K562 (cell line): ENCODE results near the gene SLC40A1. TPM values are rescaled to one million over a fixed set of nuclear protein-coding genes. Genes with fewer than 3 reads are reported as not detected.

ENCODE experiments used
- ATAC-seq: fragments of 200-7000 bp; cut with Tn5 transposase; 3 replicates; pipeline ENCODE4 v1.9.1; 2020; ENCODE audit warnings: moderate library complexity
- BruUV-seq: library from RNA; stranded (reverse); fragments of 400-500 nt; replicated peaks from 2 replicates; lab custom pipeline; 2021; lab: Mats Ljungman, UMichigan
- CTCF ChIA-PET: fragments of 300-600 bp; formaldehyde crosslinking; extraction: SDS; loops from one replicate; lab custom pipeline; 2021; ENCODE audit warnings: low intra/inter-chr PET ratio; lab: Yijun Ruan, JAX
- POLR2A ChIA-PET: fragments of 300-600, 350-650 bp; sonication (Branson Sonifier 250); formaldehyde crosslinking; extraction: SDS; loops from one replicate; lab custom pipeline; 2021; ENCODE audit warnings: antibody characterized with exemption, inconsistent platforms; lab: Yijun Ruan, JAX
- DNase-seq, 4 experiments: peaks; one replicate each; pipeline versions ENCODE4 v3.0.0 to v3.0.0-alpha.2; 2011 to 2018; ENCODE audit warnings: low spot score in 3 of 4, mixed read lengths in 3 of 4; ENCODE audit errors: extremely low read depth in 1 of 4
- FAIRE-seq: peaks from 2 replicates; lab custom pipeline; 2011; peaks lifted over from hg19 to GRCh38; lab: Jason Lieb, UNC
- H2AFZ ChIP-seq: 2 replicates; pipeline ENCODE4 v1.6.0; 2011; ENCODE audit warnings: low read depth, low read length, control low read depth, inconsistent platforms
- H3K27ac ChIP-seq: fragments of 200-600 bp; 3 replicates; pipeline ENCODE4 v1.8.0; 2011; ENCODE audit warnings: low read depth, mild to moderate bottlenecking, control low read depth, inconsistent platforms, low read length, moderate library complexity, mixed read lengths; ENCODE audit errors: extremely low read depth
- H3K27me3 ChIP-seq, 2 experiments: fragments of 300-600 bp in 1 of 2; 2 replicates in 1 of 2; 3 replicates in 1 of 2; pipeline versions ENCODE4 v1.6.0 to v1.8.0; 2011; ENCODE audit warnings: inconsistent platforms in 2 of 2, low read length in 2 of 2, mild to moderate bottlenecking in 1 of 2, mixed read lengths in 1 of 2, moderate library complexity in 1 of 2; ENCODE audit not compliant: control insufficient read depth in 2 of 2, insufficient read depth in 2 of 2
- H3K36me3 ChIP-seq: fragments of 300-600 bp; 3 replicates; pipeline ENCODE4 v1.8.0; 2011; ENCODE audit warnings: mild to moderate bottlenecking, low read length, inconsistent platforms; ENCODE audit not compliant: control insufficient read depth, insufficient read depth
- H3K4me1 ChIP-seq, 2 experiments: fragments of 200-600 bp in 1 of 2; replicated peaks in 1 of 2; 2 replicates in 1 of 2; 3 replicates in 1 of 2; pipeline versions ENCODE4 v1.5.1 to v1.8.0; 2011; ENCODE audit warnings: inconsistent platforms in 2 of 2, low read length in 2 of 2, mild to moderate bottlenecking in 1 of 2, mixed read lengths in 1 of 2, moderate library complexity in 1 of 2; ENCODE audit not compliant: control insufficient read depth in 2 of 2, insufficient read depth in 2 of 2
- H3K4me2 ChIP-seq: 2 replicates; pipeline ENCODE4 v1.6.1; 2011; ENCODE audit warnings: low read length, control low read depth, inconsistent platforms, mixed read lengths; ENCODE audit not compliant: insufficient read depth
- H3K4me3 ChIP-seq: fragments of 200-600 bp; sonication (generic), shearing (Covaris generic); 2 replicates; pipeline ENCODE4 v1.5.1; 2016; ENCODE audit warnings: control low read depth, inconsistent platforms
- H3K79me2 ChIP-seq: fragments of 200-600 bp; 3 replicates; pipeline ENCODE4 v1.8.0; 2011; ENCODE audit warnings: low read length, inconsistent platforms; ENCODE audit not compliant: control insufficient read depth, insufficient read depth
- H3K9ac ChIP-seq, 2 experiments: 2 replicates each; pipeline versions ENCODE4 v1.6.0 to v1.6.1; 2011; ENCODE audit warnings: low read depth in 2 of 2, low read length in 2 of 2, control low read depth in 1 of 2, inconsistent platforms in 1 of 2, mild to moderate bottlenecking in 1 of 2, mixed read lengths in 1 of 2; ENCODE audit not compliant: insufficient read depth in 1 of 2
- H3K9me1 ChIP-seq: one replicate; pipeline ENCODE4 v1.6.0; 2011; ENCODE audit warnings: inconsistent platforms, mild to moderate bottlenecking, low read length, moderate library complexity; ENCODE audit not compliant: control insufficient read depth, insufficient read depth
- H3K9me3 ChIP-seq: replicated peaks from 2 replicates; pipeline ENCODE4 v1.5.1; 2011; ENCODE audit warnings: low read depth, low read length, inconsistent platforms; ENCODE audit not compliant: control insufficient read depth, insufficient read depth
- H4K20me1 ChIP-seq: replicated peaks from 2 replicates; pipeline ENCODE4 v1.6.1; 2011; ENCODE audit warnings: low read length, inconsistent platforms, mixed read lengths; ENCODE audit not compliant: control insufficient read depth, insufficient read depth
- CCNT2 ChIP-seq: IDR thresholded peaks from 2 replicates; pipeline ENCODE4 v1.6.1; 2011; ENCODE audit warnings: borderline replicate concordance, low read depth, mild to moderate bottlenecking, moderate library complexity, mixed read lengths, low read length; ENCODE audit not compliant: insufficient read length; ENCODE audit errors: extremely low read depth
- FOXK2 ChIP-seq, 2 experiments: fragments of 450-650 bp; IDR thresholded peaks in 1 of 2; conservative IDR thresholded peaks in 1 of 2; 2 replicates each; pipeline ENCODE4 v1.6.1; 2016; ENCODE audit warnings: low read depth in 2 of 2, mild to moderate bottlenecking in 1 of 2
- PRDM10 ChIP-seq: fragments of 450-650 bp; IDR thresholded peaks from 2 replicates; pipeline ENCODE4 v1.6.1; 2018; ENCODE audit not compliant: partially characterized antibody
- PTRF ChIP-seq: fragments of 450-650 bp; IDR thresholded peaks from 2 replicates; pipeline ENCODE4 v1.6.1; 2016; ENCODE audit warnings: mild to moderate bottlenecking, missing genetic modification characterization, missing compliant biosample characterization
- ZNF316 ChIP-seq: fragments of 450-650 bp; IDR thresholded peaks from 2 replicates; pipeline ENCODE4 v1.6.1; 2016
- in situ Hi-C: fragments of 300-500 bp; cut with MboI; formaldehyde crosslinking; loops from 4 replicates; pipeline ENCODE4 v1.15.0; 2018; ENCODE audit warnings: inconsistent platforms, mixed read lengths
- intact Hi-C: fragments of 100-400 bp; cut with micrococcal nuclease; formaldehyde crosslinking; loops from 2 replicates; pipeline ENCODE4 v1.14.2; 2022
- polyA plus RNA-seq, 8 experiments: library from polyadenylated mRNA; depleted of rRNA in 4 of 8; stranded (reverse) in 5 of 8; unstranded in 3 of 8; fragments of >200 nt; fragmentation: Nextera tagmentation in 2 of 8; fragmentation: Illumina TruSeq in 1 of 8; extraction: Ambion mirVana in 2 of 8; extraction: Trizol in 1 of 8; gene quantifications; 2 replicates each; pipeline versions ENCODE4 v1.2.1 to v1.2.3, GENCODE V29; 2011 to 2014; ENCODE audit warnings: inconsistent platforms in 1 of 8, missing spikeins in 1 of 8
- total RNA-seq, 7 experiments: library from RNA; depleted of rRNA in 6 of 7; stranded (reverse); fragments of >200 nt in 6 of 7; fragmentation: Illumina TruSeq in 2 of 7; extraction: Trizol in 2 of 7; gene quantifications; 2 replicates each; pipeline versions ENCODE4 v1.2.1 to v1.2.3, GENCODE V29; 2011 to 2021; ENCODE audit warnings: low replicate concordance in 1 of 7

The SLC40A1 gene
- total and polyA plus RNA-seq, 9 of the 15 experiments (the other 6 are each of a cell fraction or from before 2014, with no cell fraction given): 42.2 to 95.9 (median 54.9) TPM

GRCh38 chr2:189584686-189585085 is 4.1 kb upstream of the SLC40A1 start:
- BruUV-seq: no TSS peak
- FAIRE-seq (peak; percentile 40), ATAC-seq (no peak), DNase-seq (no peak)
- ChIA-PET POLR2A (no interaction called here), CTCF (no interaction called here)
- in situ Hi-C loops (loop anchor here (5.0 kb wide), 1 partner anchor 48 kb away; no protein-coding TSS in a partner anchor), intact Hi-C loops (loop anchor here (5.0 kb wide), 1 partner anchor 77 kb away; no protein-coding TSS in a partner anchor)
- Histone ChIP-seq H3K9me3 (no peaks in the 10 kb centered on the region), H3K27ac (peak overlapping the region; percentile 95), H3K36me3 (peaks cover 4% of the 10 kb centered on the region; the same call in 1 of the 3 replicates), H2AFZ (peak overlapping the region; percentile 91), H3K27me3 (no peaks in the 10 kb centered on the region), H3K9me1 (no peaks in the 10 kb centered on the region), H3K9ac (peak overlapping the region in 1 of 2 experiments; percentile 86; a peak in 3 of 4 replicates), H3K4me1 (peaks cover 0 to 7% of the 10 kb centered on the region in 2 experiments; a peak in 3 of 5 replicates), H4K20me1 (no peaks in the 10 kb centered on the region), H3K79me2 (peaks cover 38% of the 10 kb centered on the region), H3K4me2 (peak overlapping the region; percentile 65), H3K4me3 (no peak overlapping the region)
- TF ChIP-seq CCNT2 (no peak), PTRF (no peak), FOXK2 (conservative IDR thresholded peaks at IDR 0.05 in 1 of 2, IDR thresholded peaks at IDR 0.05 in 1 of 2; ENCODE audit: low read depth in 2 of 2) (peak in 1 of 2 experiments; percentile 55; a peak in 1 of 4 replicates), ZNF316 (0 out of 2 replicates have a peak, but pooled peaks have one; percentile 22), PRDM10 (peak; percentile 94)
